Measurements from ENCODE around the gene ABCB4.
"Not testable (repeated sequence)": the region's sequence is repeated elsewhere in the genome, so short reads cannot be mapped to it uniquely, and the experiment has no call there.

DNA sequence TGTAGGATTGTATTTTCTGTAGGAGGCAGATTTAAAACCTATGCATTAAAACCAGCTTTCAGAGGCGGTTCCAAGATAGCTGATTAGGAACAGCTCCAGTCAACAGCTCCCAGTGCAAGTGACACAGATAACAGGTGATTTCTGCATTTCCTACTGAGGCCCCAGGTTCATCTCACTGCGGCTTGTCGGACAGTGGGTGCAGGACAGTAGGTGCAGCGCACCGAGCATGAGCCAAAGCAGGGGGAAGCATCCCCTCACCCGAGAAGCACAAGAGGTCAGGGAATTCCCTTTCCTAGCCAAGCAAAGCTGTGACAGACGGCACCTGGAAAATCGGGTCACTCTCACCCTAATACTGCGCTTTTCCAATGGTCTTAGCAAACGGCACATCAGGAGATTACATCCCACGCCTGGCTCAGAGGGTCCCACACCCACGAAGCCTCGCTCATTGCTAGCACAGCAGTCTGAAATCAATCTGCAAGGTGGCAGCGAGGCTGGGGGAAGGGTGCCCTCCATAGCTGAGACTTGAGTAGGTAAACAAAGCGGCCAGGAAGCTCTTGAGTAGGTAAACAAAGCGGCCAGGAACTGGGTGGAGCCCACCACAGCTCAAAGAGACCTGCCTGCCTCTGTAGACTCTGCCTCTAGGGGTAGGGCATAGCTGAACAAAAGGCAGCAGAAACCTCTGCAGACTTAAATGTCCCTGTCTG is 10.5 kb downstream of the ABCB4 start:
- TF ChIP-seq, protein P1, sequence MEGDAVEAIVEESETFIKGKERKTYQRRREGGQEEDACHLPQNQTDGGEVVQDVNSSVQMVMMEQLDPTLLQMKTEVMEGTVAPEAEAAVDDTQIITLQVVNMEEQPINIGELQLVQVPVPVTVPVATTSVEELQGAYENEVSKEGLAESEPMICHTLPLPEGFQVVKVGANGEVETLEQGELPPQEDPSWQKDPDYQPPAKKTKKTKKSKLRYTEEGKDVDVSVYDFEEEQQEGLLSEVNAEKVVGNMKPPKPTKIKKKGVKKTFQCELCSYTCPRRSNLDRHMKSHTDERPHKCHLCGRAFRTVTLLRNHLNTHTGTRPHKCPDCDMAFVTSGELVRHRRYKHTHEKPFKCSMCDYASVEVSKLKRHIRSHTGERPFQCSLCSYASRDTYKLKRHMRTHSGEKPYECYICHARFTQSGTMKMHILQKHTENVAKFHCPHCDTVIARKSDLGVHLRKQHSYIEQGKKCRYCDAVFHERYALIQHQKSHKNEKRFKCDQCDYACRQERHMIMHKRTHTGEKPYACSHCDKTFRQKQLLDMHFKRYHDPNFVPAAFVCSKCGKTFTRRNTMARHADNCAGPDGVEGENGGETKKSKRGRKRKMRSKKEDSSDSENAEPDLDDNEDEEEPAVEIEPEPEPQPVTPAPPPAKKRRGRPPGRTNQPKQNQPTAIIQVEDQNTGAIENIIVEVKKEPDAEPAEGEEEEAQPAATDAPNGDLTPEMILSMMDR (IDR thresholded peaks at IDR 0.05), result peak; percentile 31
- TF ChIP-seq ZFX (IDR thresholded peaks at IDR 0.05; ENCODE audit: borderline replicate concordance), result not testable (repeated sequence)

Data from 22Rv1 (cell line).